Measurements from ENCODE around the gene MS4A10. TPM values are rescaled to one million over a fixed set of nuclear protein-coding genes. Genes with fewer than 3 reads are reported as not detected.

Gene MS4A10
- total and polyA plus RNA-seq, 2 of the 8 experiments (the other 6 are each of a cell fraction or from before 2014, with no cell fraction given) = not detected

- Histone ChIP-seq H4K5ac (ENCODE audit: insufficient read length, low read depth, low read length) (no peak overlapping the region), H2BK120ac (replicated peaks; ENCODE audit: low read depth, low read length) (no peak overlapping the region), H3K9ac (replicated peaks in 1 of 4; ENCODE audit: extremely low read depth in 1 of 4, low read depth in 3 of 4, low read length in 3 of 4) (no peak overlapping the region), H3K27me3 (replicated peaks in 1 of 4; ENCODE audit: control insufficient read depth in 3 of 4, extremely low read depth in 1 of 4, insufficient read depth in 3 of 4, low read length in 3 of 4) (no peaks in the 10 kb centered on the region; a peak in 2 of 7 replicates), H4K8ac (ENCODE audit: extremely low read depth, insufficient read depth, low read length) (no peak overlapping the region), H3K4me1 (replicated peaks in 1 of 4; ENCODE audit: control insufficient read depth in 3 of 4, insufficient read depth in 4 of 4, low read length in 3 of 4) (no peaks in the 10 kb centered on the region), H3K18ac (ENCODE audit: extremely low read depth, low read length) (no peak overlapping the region), H3K14ac (ENCODE audit: insufficient read length) (no peak overlapping the region), H3K56ac (replicated peaks; ENCODE audit: insufficient read length, low read depth, low read length) (no peak overlapping the region), H2AK5ac (ENCODE audit: low read depth, low read length) (no peak overlapping the region), H2BK12ac (ENCODE audit: low read depth, low read length) (no peak overlapping the region), H4K20me1 (replicated peaks in 1 of 2; ENCODE audit: control insufficient read depth in 1 of 2, insufficient read depth in 2 of 2, low read length in 2 of 2) (no peaks in the 10 kb centered on the region), H3K9me3 (ENCODE audit: insufficient read depth in 2 of 2, low read depth in 1 of 2, low read length in 1 of 2) (peaks cover 32 to 48% of the 10 kb centered on the region in 2 experiments), H4K91ac (replicated peaks; ENCODE audit: insufficient read length, low read length) (no peak overlapping the region), H3K4ac (replicated peaks; ENCODE audit: insufficient read length, low read depth, low read length) (no peak overlapping the region), H3K4me3 (ENCODE audit: extremely low read depth in 1 of 4, insufficient read depth in 2 of 4, low read depth in 3 of 4, low read length in 4 of 4) (no peak overlapping the region), H3K79me1 (ENCODE audit: low read depth, low read length) (no peaks in the 10 kb centered on the region), H2BK5ac (ENCODE audit: low read depth, low read length) (no peak overlapping the region), H3K36me3 (ENCODE audit: control insufficient read depth in 2 of 4, insufficient read depth in 4 of 4, low read length in 3 of 4) (no peaks in the 10 kb centered on the region), H3K27ac (ENCODE audit: low read depth, low read length) (no peak overlapping the region), H2BK20ac (ENCODE audit: low read length) (no peak overlapping the region), H3K23me2 (ENCODE audit: low read depth, low read length) (no peaks in the 10 kb centered on the region), H2AFZ (ENCODE audit: low read length) (no peak overlapping the region), H3K79me2 (ENCODE audit: control insufficient read depth in 1 of 2, insufficient read depth in 2 of 2, low read length in 2 of 2) (no peaks in the 10 kb centered on the region), H2BK15ac (ENCODE audit: low read length) (no peak overlapping the region), H3K23ac (ENCODE audit: insufficient read length) (no peak overlapping the region), H3K4me2 (ENCODE audit: insufficient read depth in 1 of 2, low read depth in 2 of 2, low read length in 2 of 2) (no peak overlapping the region)
- no peak for FAIRE-seq
- CTCF ChIA-PET (ENCODE audit: partially characterized antibody) = interaction anchor here (1.0 to 2.1 kb wide), 2 partner anchors 18 to 33 kb away, joined by 3 to 7 read pairs; no protein-coding TSS in a partner anchor
- WGBS, 2 experiments (ENCODE audit: extremely low coverage in 1 of 2, insufficient coverage in 1 of 2, insufficient read length in 1 of 2, insufficient replicate concordance in 2 of 2, low coverage in 1 of 2, low lambda C conversion rate in 2 of 2, missing lambda C conversion rate in 1 of 2) = 70% methylated on average over 6 of the region's 6 CpGs; no CpG with 5 or more reads in 1 of the 2 experiments
- POLR2A ChIA-PET (ENCODE audit: partially characterized antibody) = no interaction called here
- no peak for DNase-seq (ENCODE audit: low read depth in 1 of 2, low spot score in 2 of 2)
- TF ChIP-seq GABPA (IDR thresholded peaks at IDR 0.05; ENCODE audit: borderline replicate concordance, insufficient read depth, low read length) (no peak), ATF3 (IDR thresholded peaks at IDR 0.05; ENCODE audit: insufficient read depth, low read depth, low read length) (no peak), SRF (IDR thresholded peaks at IDR 0.05; ENCODE audit: low read depth, low read length) (no peak), MAFK (IDR thresholded peaks at IDR 0.05; ENCODE audit: low read depth, low read length) (no peak), POLR2A (IDR thresholded peaks at IDR 0.05; ENCODE audit: control extremely low read depth in 1 of 2, low read depth in 2 of 2, low read length in 2 of 2) (no peak), GTF2F1 (IDR thresholded peaks at IDR 0.05; ENCODE audit: borderline replicate concordance, low read depth, low read length) (no peak), SP4 (IDR thresholded peaks at IDR 0.05; ENCODE audit: low read length) (no peak), CBX5 (IDR thresholded peaks at IDR 0.05; ENCODE audit: low read depth, low read length) (no peak), TBP (IDR thresholded peaks at IDR 0.05; ENCODE audit: low read depth, low read length) (no peak), JUND (IDR thresholded peaks at IDR 0.05; ENCODE audit: low read length) (no peak), EGR1 (IDR thresholded peaks at IDR 0.05; ENCODE audit: borderline replicate concordance, low read depth, low read length) (no peak), CHD2 (IDR thresholded peaks at IDR 0.05; ENCODE audit: low read length) (no peak), SAP30 (IDR thresholded peaks at IDR 0.05; ENCODE audit: insufficient read depth, insufficient replicate concordance, low read length) (no peak)
- TF ChIP-seq, protein P1, sequence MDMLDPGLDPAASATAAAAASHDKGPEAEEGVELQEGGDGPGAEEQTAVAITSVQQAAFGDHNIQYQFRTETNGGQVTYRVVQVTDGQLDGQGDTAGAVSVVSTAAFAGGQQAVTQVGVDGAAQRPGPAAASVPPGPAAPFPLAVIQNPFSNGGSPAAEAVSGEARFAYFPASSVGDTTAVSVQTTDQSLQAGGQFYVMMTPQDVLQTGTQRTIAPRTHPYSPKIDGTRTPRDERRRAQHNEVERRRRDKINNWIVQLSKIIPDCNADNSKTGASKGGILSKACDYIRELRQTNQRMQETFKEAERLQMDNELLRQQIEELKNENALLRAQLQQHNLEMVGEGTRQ (IDR thresholded peaks at IDR 0.05; ENCODE audit: low read length) = no peak
These were observed 10.2 kb downstream of the MS4A10 start for GRCh38 chr11:60795291-60795690.

Measured in H1 (cell line).